ENCODE measurements around the gene TEX13D.

TEX13D gene

GRCh38 chrX:124348885-124349453, 16.5 kb downstream of the TEX13D start:
- no peak for DNase-seq

- DNase-seq, result no peak
These were observed 22.2 kb downstream of the TEX13D start for GRCh38 chrX:124354648-124355047.

- DNase-seq, result no peak
These were observed 26.4 kb downstream of the TEX13D start for GRCh38 chrX:124358800-124359383.

- peak in 1 of 2 experiments; percentile 23 for DNase-seq
These were observed 29.6 kb downstream of the TEX13D start for GRCh38 chrX:124362072-124362471.

GRCh38 chrX:124362761-124363160, 30.3 kb downstream of the TEX13D start:
- no peak for DNase-seq

GRCh38 chrX:124369722-124370121, 37.3 kb downstream of the TEX13D start:
- DNase-seq, result no peak

GRCh38 chrX:124373348-124373747, 40.9 kb downstream of the TEX13D start:
- DNase-seq, result no peak

GRCh38 chrX:124378643-124379042, 46.2 kb downstream of the TEX13D start:
- DNase-seq, result no peak

GRCh38 chrX:124383354-124383753, 50.9 kb downstream of the TEX13D start:
- DNase-seq, result no peak

- no peak for DNase-seq
These were observed 53.9 kb downstream of the TEX13D start for GRCh38 chrX:124386401-124386800.

Data from activated CD4-positive, alpha-beta T cell treated with anti-CD3 and anti-CD28 coated beads, Interleukin-2, amount 50 U/mL, for 48 hours (primary cell).